MM.1S (cell line): Measurements from ENCODE around the gene PRMT7.

Source experiments
- DNase-seq: peaks from one replicate; pipeline ENCODE4 v3.0.0-alpha.2; 2015
- H2AFZ ChIP-seq: fragments of 300-600 bp; sonication (generic); 2 replicates; pipeline ENCODE4 v1.6.0; 2016; ENCODE audit warnings: antibody characterized with exemption, low read length
- H3F3A ChIP-seq: fragments of 300-600 bp; sonication (generic); 2 replicates; pipeline ENCODE4 v1.6.1; 2016; ENCODE audit warnings: mild to moderate bottlenecking, antibody characterized with exemption, low read length, moderate library complexity, mixed read lengths; ENCODE audit not compliant: insufficient read depth
- H3K27ac ChIP-seq: fragments of 300-600 bp; sonication (generic); 2 replicates; pipeline ENCODE4 v1.5.1; 2016; ENCODE audit warnings: mild to moderate bottlenecking, low read length
- H3K27me3 ChIP-seq: fragments of 300-600 bp; sonication (generic); replicated peaks from 2 replicates; pipeline ENCODE4 v1.6.0; 2016; ENCODE audit warnings: low read length; ENCODE audit not compliant: insufficient read depth
- H3K36me3 ChIP-seq: fragments of 300-600 bp; sonication (generic); replicated peaks from 2 replicates; pipeline ENCODE4 v1.6.1; 2016; ENCODE audit warnings: mild to moderate bottlenecking, low read length, mixed read lengths; ENCODE audit not compliant: insufficient read depth
- H3K4me1 ChIP-seq: fragments of 300-600 bp; sonication (generic); 2 replicates; pipeline ENCODE4 v1.6.1; 2016; ENCODE audit warnings: low read length, mixed read lengths
- H3K4me2 ChIP-seq: fragments of 300-600 bp; sonication (generic); 2 replicates; pipeline ENCODE4 v1.6.0; 2016; ENCODE audit warnings: low read depth, low read length
- H3K4me3 ChIP-seq: fragments of 300-600 bp; sonication (generic); 2 replicates; pipeline ENCODE4 v1.5.1; 2016; ENCODE audit warnings: low read length, mixed read lengths
- H3K79me2 ChIP-seq: fragments of 300-600 bp; sonication (generic); 2 replicates; pipeline ENCODE4 v1.6.1; 2016; ENCODE audit warnings: mixed run types, low read length, mixed read lengths
- H3K9ac ChIP-seq: fragments of 300-600 bp; sonication (generic); 2 replicates; pipeline ENCODE4 v1.6.1; 2016; ENCODE audit warnings: low read length, mixed read lengths
- H3K9me2 ChIP-seq: fragments of 300-600 bp; sonication (generic); replicated peaks from 2 replicates; pipeline ENCODE4 v1.6.1; 2016; ENCODE audit warnings: mild to moderate bottlenecking, low read length, mixed read lengths; ENCODE audit not compliant: insufficient read depth
- H3K9me3 ChIP-seq: fragments of 300-600 bp; sonication (generic); replicated peaks from 2 replicates; pipeline ENCODE4 v1.6.1; 2016; ENCODE audit warnings: mild to moderate bottlenecking, low read length, mixed read lengths; ENCODE audit not compliant: insufficient read depth
- H4K20me1 ChIP-seq: fragments of 300-600 bp; sonication (generic); 2 replicates; pipeline ENCODE4 v1.6.1; 2016; ENCODE audit warnings: mild to moderate bottlenecking, low read length, moderate library complexity, mixed read lengths; ENCODE audit not compliant: insufficient read depth
- CTCF ChIP-seq: fragments of 300-600 bp; sonication (generic); IDR thresholded peaks from 2 replicates; pipeline ENCODE4 v1.5.1; 2016; ENCODE audit warnings: antibody characterized with exemption, low read length, mixed read lengths
- EZH2 ChIP-seq: fragments of 300-600 bp; sonication (generic); optimal IDR thresholded peaks from 2 replicates; pipeline ENCODE3; 2017; ENCODE audit warnings: low read depth, mild to moderate bottlenecking, antibody characterized with exemption, low read length, mixed read lengths
- EZH2phosphoT487 ChIP-seq: fragments of 300-600 bp; sonication (generic); IDR thresholded peaks from 2 replicates; pipeline ENCODE4 v1.6.1; 2018; ENCODE audit warnings: antibody characterized with exemption, low read length

The PRMT7 gene

GRCh38 chr16:68373528-68374245 lies 62.9 kb downstream of the PRMT7 start:
- H3K27ac ChIP-seq: no peak overlapping the region
- H4K20me1 ChIP-seq: no peaks in the 10 kb centered on the region
- no peaks in the 10 kb centered on the region for H3K9me3 ChIP-seq
- peaks cover 22% of the 10 kb centered on the region for H3K4me1 ChIP-seq
- H3K4me2 ChIP-seq: no peak overlapping the region
- 0 out of 2 replicates have a peak, but pooled peaks cover 4% of the 10 kb centered on the region for H3K79me2 ChIP-seq
- no peaks in the 10 kb centered on the region for H3K9me2 ChIP-seq
- H3K27me3 ChIP-seq: no peaks in the 10 kb centered on the region
- H3K4me3 ChIP-seq: no peak overlapping the region
- no peaks in the 10 kb centered on the region for H3K36me3 ChIP-seq
- DNase-seq: no peak
- no peak overlapping the region for H2AFZ ChIP-seq
- no peak for TF ChIP-seq EZH2
- TF ChIP-seq EZH2phosphoT487: no peak
- TF ChIP-seq CTCF: no peak
- peaks cover 23% of the 10 kb centered on the region for H3F3A ChIP-seq
- no peak overlapping the region for H3K9ac ChIP-seq

- no peak for DNase-seq
- H3K9me2 ChIP-seq: no peaks in the 10 kb centered on the region
- TF ChIP-seq EZH2phosphoT487 (no peak), EZH2 (no peak), CTCF (no peak)
- no peak overlapping the region for H3K4me2 ChIP-seq
- H3K9ac ChIP-seq: no peak overlapping the region
- H3K4me3 ChIP-seq: no peak overlapping the region
- no peaks in the 10 kb centered on the region for H3K27me3 ChIP-seq
- H3K36me3 ChIP-seq: no peaks in the 10 kb centered on the region
- H2AFZ ChIP-seq: no peak overlapping the region
- H3K27ac ChIP-seq: no peak overlapping the region
- 0 out of 2 replicates have a peak, but pooled peaks cover 4% of the 10 kb centered on the region for H3K79me2 ChIP-seq
- peaks cover 17% of the 10 kb centered on the region for H3F3A ChIP-seq
- no peaks in the 10 kb centered on the region for H3K9me3 ChIP-seq
- no peaks in the 10 kb centered on the region for H4K20me1 ChIP-seq
- H3K4me1 ChIP-seq: peaks cover 17% of the 10 kb centered on the region
Observed at GRCh38 chr16:68374246-68374805, 63.5 kb downstream of the PRMT7 start.

GRCh38 chr16:68374961-68375660 lies 64.3 kb downstream of the PRMT7 start:
- H3K27ac ChIP-seq: no peak overlapping the region
- no peak for DNase-seq
- H3K9ac ChIP-seq: no peak overlapping the region
- H2AFZ ChIP-seq: no peak overlapping the region
- H3K79me2 ChIP-seq: 0 out of 2 replicates have a peak, but pooled peaks cover 4% of the 10 kb centered on the region
- H3K9me3 ChIP-seq: no peaks in the 10 kb centered on the region
- H4K20me1 ChIP-seq: no peaks in the 10 kb centered on the region
- TF ChIP-seq CTCF (no peak), EZH2 (no peak), EZH2phosphoT487 (no peak)
- H3F3A ChIP-seq: peaks cover 11% of the 10 kb centered on the region
- no peaks in the 10 kb centered on the region for H3K27me3 ChIP-seq
- no peaks in the 10 kb centered on the region for H3K9me2 ChIP-seq
- H3K4me1 ChIP-seq: peaks cover 11% of the 10 kb centered on the region
- H3K4me2 ChIP-seq: no peak overlapping the region
- no peak overlapping the region for H3K4me3 ChIP-seq
- no peaks in the 10 kb centered on the region for H3K36me3 ChIP-seq
